22Rv1 (cell line): ENCODE results near the gene BACH2.

Experiments used
- ZFX ChIP-seq: fragments of 450-650 bp; IDR thresholded peaks from 2 replicates; pipeline ENCODE4 v1.6.1; 2017; ENCODE audit warnings: antibody characterized with exemption, borderline replicate concordance
- TF ChIP-seq, protein P1 (sequence below): fragments of 450-650 bp; IDR thresholded peaks from 2 replicates; pipeline ENCODE4 v1.5.1; 2017; ENCODE audit warnings: mild to moderate bottlenecking

DNA sequence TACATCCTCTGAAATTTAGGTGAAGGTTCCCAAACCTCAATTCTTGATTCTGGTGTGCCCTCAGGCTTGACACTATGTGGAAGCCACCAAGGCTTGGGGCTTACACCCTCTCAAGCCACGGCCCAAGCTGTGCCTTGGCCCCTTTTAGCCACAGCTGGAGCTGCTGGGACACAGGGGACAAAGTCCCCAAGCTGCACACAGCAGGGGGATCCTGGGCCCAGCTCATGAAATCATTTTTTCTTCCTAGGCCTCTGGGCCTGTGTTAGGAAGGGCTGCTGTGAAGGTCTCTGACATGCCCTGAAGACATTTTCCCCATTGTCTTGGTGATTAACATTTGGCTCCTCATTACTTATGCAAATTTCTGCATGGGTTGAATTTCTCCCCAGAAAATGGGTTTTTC lies 37.3 kb upstream of the BACH2 start:
- TF ChIP-seq, protein P1, sequence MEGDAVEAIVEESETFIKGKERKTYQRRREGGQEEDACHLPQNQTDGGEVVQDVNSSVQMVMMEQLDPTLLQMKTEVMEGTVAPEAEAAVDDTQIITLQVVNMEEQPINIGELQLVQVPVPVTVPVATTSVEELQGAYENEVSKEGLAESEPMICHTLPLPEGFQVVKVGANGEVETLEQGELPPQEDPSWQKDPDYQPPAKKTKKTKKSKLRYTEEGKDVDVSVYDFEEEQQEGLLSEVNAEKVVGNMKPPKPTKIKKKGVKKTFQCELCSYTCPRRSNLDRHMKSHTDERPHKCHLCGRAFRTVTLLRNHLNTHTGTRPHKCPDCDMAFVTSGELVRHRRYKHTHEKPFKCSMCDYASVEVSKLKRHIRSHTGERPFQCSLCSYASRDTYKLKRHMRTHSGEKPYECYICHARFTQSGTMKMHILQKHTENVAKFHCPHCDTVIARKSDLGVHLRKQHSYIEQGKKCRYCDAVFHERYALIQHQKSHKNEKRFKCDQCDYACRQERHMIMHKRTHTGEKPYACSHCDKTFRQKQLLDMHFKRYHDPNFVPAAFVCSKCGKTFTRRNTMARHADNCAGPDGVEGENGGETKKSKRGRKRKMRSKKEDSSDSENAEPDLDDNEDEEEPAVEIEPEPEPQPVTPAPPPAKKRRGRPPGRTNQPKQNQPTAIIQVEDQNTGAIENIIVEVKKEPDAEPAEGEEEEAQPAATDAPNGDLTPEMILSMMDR: no peak
- no peak for TF ChIP-seq ZFX
